HEK293 (cell line): ENCODE results near the gene ANKRD22.

Experiments
- CTCF ChIA-PET: fragments of 350-600 bp; formaldehyde crosslinking; extraction: SDS; loops from one replicate; lab custom pipeline; 2021; ENCODE audit warnings: antibody characterized with exemption; lab: Yijun Ruan, JAX
- POLR2A ChIA-PET: fragments of 300-600 bp; formaldehyde crosslinking; extraction: SDS; loops from one replicate; lab custom pipeline; 2020; ENCODE audit warnings: antibody characterized with exemption, inconsistent platforms; lab: Yijun Ruan, JAX
- H3K27ac ChIP-seq: fragments of 200-500 bp; sonication (Bioruptor generic); 2 replicates; pipeline ENCODE4 v1.5.1; 2014; ENCODE audit warnings: low read depth, low read length, control low read depth, inconsistent platforms; ENCODE audit errors: extremely low read depth
- H3K36me3 ChIP-seq, 2 experiments: fragments of 200-500 bp in 1 of 2; sonication (Bioruptor generic) in 1 of 2; 1 replicate in 1 of 2; 2 replicates in 1 of 2; pipeline ENCODE4 v1.5.1; 2014 to 2017; ENCODE audit warnings: inconsistent platforms in 2 of 2, low read length in 2 of 2; ENCODE audit not compliant: control insufficient read depth in 2 of 2, insufficient read depth in 1 of 2
- H3K4me1 ChIP-seq: fragments of 200-500 bp; sonication (Bioruptor generic); 2 replicates; pipeline ENCODE4 v1.5.1; 2014; ENCODE audit warnings: mild to moderate bottlenecking, low read length, inconsistent platforms; ENCODE audit not compliant: control insufficient read depth, insufficient read depth
- H3K4me3 ChIP-seq: 2 replicates; pipeline ENCODE4 v1.5.1; 2011; ENCODE audit warnings: low read depth, mild to moderate bottlenecking, control low read depth, low read length, moderate library complexity
- H3K9me3 ChIP-seq: fragments of 200-500 bp; sonication (Bioruptor generic); 2 replicates; pipeline ENCODE4 v1.5.1; 2014; ENCODE audit warnings: low read depth, low read length, inconsistent platforms; ENCODE audit not compliant: control insufficient read depth, insufficient read depth
- BCL11A ChIP-seq: fragments of 450-650 bp; formaldehyde crosslinking; IDR thresholded peaks from 2 replicates; pipeline ENCODE4 v1.5.1; 2016; ENCODE audit warnings: low read depth, missing biosample characterization, missing genetic modification characterization
- FEZF1 ChIP-seq: fragments of 450-650 bp; formaldehyde crosslinking; IDR thresholded peaks from 2 replicates; pipeline ENCODE4 v1.5.1; 2016; ENCODE audit warnings: missing biosample characterization, missing genetic modification characterization
- GLIS2 ChIP-seq: fragments of 450-650 bp; formaldehyde crosslinking; IDR thresholded peaks from 2 replicates; pipeline ENCODE4 v1.5.1; 2016; ENCODE audit warnings: missing biosample characterization, missing genetic modification characterization
- HIC1 ChIP-seq: fragments of 450-650 bp; formaldehyde crosslinking; IDR thresholded peaks from 2 replicates; pipeline ENCODE4 v1.5.1; 2016; ENCODE audit warnings: missing biosample characterization, missing genetic modification characterization
- SCRT2 ChIP-seq: fragments of 450-650 bp; formaldehyde crosslinking; IDR thresholded peaks from 2 replicates; pipeline ENCODE4 v1.5.1; 2016; ENCODE audit warnings: missing biosample characterization, missing genetic modification characterization
- ZBTB44 ChIP-seq: fragments of 450-650 bp; IDR thresholded peaks from 2 replicates; pipeline ENCODE4 v1.5.1; 2018; ENCODE audit warnings: missing biosample characterization, mild to moderate bottlenecking, missing genetic modification characterization
- ZBTB48 ChIP-seq: fragments of 450-650 bp; formaldehyde crosslinking; IDR thresholded peaks from 2 replicates; pipeline ENCODE4 v1.5.1; 2016; ENCODE audit warnings: missing biosample characterization, missing genetic modification characterization
- ZEB2 ChIP-seq: fragments of 450-650 bp; formaldehyde crosslinking; IDR thresholded peaks from 2 replicates; pipeline ENCODE4 v1.5.1; 2016; ENCODE audit warnings: missing biosample characterization, missing genetic modification characterization
- ZNF174 ChIP-seq: fragments of 450-650 bp; formaldehyde crosslinking; IDR thresholded peaks from 2 replicates; pipeline ENCODE4 v1.5.0; 2017; ENCODE audit warnings: missing biosample characterization, mild to moderate bottlenecking, missing genetic modification characterization
- ZNF175 ChIP-seq: fragments of 450-650 bp; formaldehyde crosslinking; IDR thresholded peaks from 2 replicates; pipeline ENCODE4 v1.5.1; 2016; ENCODE audit warnings: missing biosample characterization, missing genetic modification characterization
- ZNF18 ChIP-seq: fragments of 450-650 bp; formaldehyde crosslinking; IDR thresholded peaks from 2 replicates; pipeline ENCODE4 v1.5.1; 2016; ENCODE audit warnings: missing biosample characterization, missing genetic modification characterization
- ZNF24 ChIP-seq: fragments of 450-650 bp; formaldehyde crosslinking; IDR thresholded peaks from 2 replicates; pipeline ENCODE4 v1.5.1; 2016; ENCODE audit warnings: missing biosample characterization, missing genetic modification characterization
- ZNF274 ChIP-seq, 2 experiments: fragments of 200-500 bp in 1 of 2; fragments of 450-650 bp in 1 of 2; sonication (Bioruptor generic) in 1 of 2; formaldehyde crosslinking in 1 of 2; IDR thresholded peaks; 2 replicates each; pipeline versions ENCODE4 v1.5.1 to v1.6.1; 2014 to 2016; ENCODE audit warnings: borderline replicate concordance in 1 of 2, inconsistent platforms in 1 of 2, low read length in 1 of 2, missing biosample characterization in 1 of 2, missing genetic modification characterization in 1 of 2
- ZNF292 ChIP-seq: fragments of 450-650 bp; formaldehyde crosslinking; IDR thresholded peaks from 2 replicates; pipeline ENCODE4 v1.5.1; 2016; ENCODE audit warnings: low read depth, missing biosample characterization, missing genetic modification characterization, borderline replicate concordance
- ZNF398 ChIP-seq: fragments of 450-650 bp; formaldehyde crosslinking; IDR thresholded peaks from 2 replicates; pipeline ENCODE4 v1.5.1; 2017; ENCODE audit warnings: missing biosample characterization, missing genetic modification characterization
- ZNF521 ChIP-seq: fragments of 450-650 bp; formaldehyde crosslinking; IDR thresholded peaks from 2 replicates; pipeline ENCODE4 v1.5.1; 2017; ENCODE audit warnings: missing biosample characterization, mild to moderate bottlenecking, missing genetic modification characterization
- ZNF529 ChIP-seq: fragments of 450-650 bp; formaldehyde crosslinking; IDR thresholded peaks from 2 replicates; pipeline ENCODE4 v1.5.1; 2017; ENCODE audit warnings: missing genetic modification characterization, missing biosample characterization; ENCODE audit not compliant: insufficient replicate concordance
- ZNF555 ChIP-seq: fragments of 450-650 bp; formaldehyde crosslinking; conservative IDR thresholded peaks from 2 replicates; pipeline ENCODE4 v1.5.1; 2017; ENCODE audit warnings: missing biosample characterization, mild to moderate bottlenecking, missing genetic modification characterization, inconsistent platforms
- ZNF558 ChIP-seq: fragments of 450-650 bp; formaldehyde crosslinking; IDR thresholded peaks from 2 replicates; pipeline ENCODE4 v1.5.1; 2016; ENCODE audit warnings: missing biosample characterization, missing genetic modification characterization
- ZNF624 ChIP-seq: fragments of 450-650 bp; formaldehyde crosslinking; IDR thresholded peaks from 2 replicates; pipeline ENCODE4 v1.5.1; 2017; ENCODE audit warnings: missing biosample characterization, missing genetic modification characterization
- ZNF658 ChIP-seq: fragments of 450-650 bp; formaldehyde crosslinking; IDR thresholded peaks from 2 replicates; pipeline ENCODE4; 2016; ENCODE audit warnings: missing biosample characterization, missing genetic modification characterization
- ZNF664 ChIP-seq: fragments of 450-650 bp; formaldehyde crosslinking; IDR thresholded peaks from 2 replicates; pipeline ENCODE4 v1.5.1; 2016; ENCODE audit warnings: missing biosample characterization, missing genetic modification characterization
- ZNF701 ChIP-seq: fragments of 450-650 bp; formaldehyde crosslinking; IDR thresholded peaks from 2 replicates; pipeline ENCODE4 v1.5.1; 2016; ENCODE audit warnings: missing biosample characterization, missing genetic modification characterization
- ZNF707 ChIP-seq: fragments of 450-650 bp; formaldehyde crosslinking; IDR thresholded peaks from 2 replicates; pipeline ENCODE4 v1.5.1; 2016; ENCODE audit warnings: missing biosample characterization, missing genetic modification characterization
- ZNF747 ChIP-seq: fragments of 450-650 bp; formaldehyde crosslinking; IDR thresholded peaks from 2 replicates; pipeline ENCODE4 v1.5.1; 2016; ENCODE audit warnings: missing biosample characterization, missing genetic modification characterization

Gene ANKRD22

GRCh38 chr10:88827671-88828070 is 24.0 kb downstream of the ANKRD22 start:
- Histone ChIP-seq H3K9me3 (no peaks in the 10 kb centered on the region), H3K4me3 (no peak overlapping the region), H3K27ac (no peak overlapping the region), H3K36me3 (no peaks in the 10 kb centered on the region), H3K4me1 (no peaks in the 10 kb centered on the region)
- POLR2A ChIA-PET: no interaction called here
- TF ChIP-seq ZNF529 (no peak), SCRT2 (peak; percentile 80)
- TF ChIP-seq, all 188 proteins: peak for 1
- CTCF ChIA-PET: interaction anchor here (0.7 to 3.6 kb wide), 9 partner anchors 8 to 390 kb away, joined by 3 to 33 read pairs (median 5); no protein-coding TSS in a partner anchor

GRCh38 chr10:88826388-88826787 is 25.3 kb downstream of the ANKRD22 start:
- Histone ChIP-seq H3K4me1 (no peaks in the 10 kb centered on the region), H3K9me3 (no peaks in the 10 kb centered on the region), H3K27ac (no peak overlapping the region), H3K36me3 (no peaks in the 10 kb centered on the region), H3K4me3 (no peak overlapping the region)
- ChIA-PET POLR2A (no interaction called here), CTCF (interaction anchor here (3.3 to 3.6 kb wide), 2 partner anchors 10 to 107 kb away, joined by 25 to 33 read pairs; no protein-coding TSS in a partner anchor)
- TF ChIP-seq ZNF18 (tag by site-specific recombination): no peak
- no peak for TF ChIP-seq HIC1
- TF ChIP-seq ZNF558 (tag by site-specific recombination): no peak
- TF ChIP-seq ZNF174 (tag by site-specific recombination): no peak
- TF ChIP-seq ZNF701 (tag by site-specific recombination): no peak
- TF ChIP-seq ZNF747 (tag by site-specific recombination): no peak
- TF ChIP-seq ZNF274 (IDR thresholded peaks at IDR 0.05; ENCODE audit: low read length): no peak
- TF ChIP-seq ZNF274 (tag by site-specific recombination; IDR thresholded peaks at IDR 0.05; ENCODE audit: borderline replicate concordance): no peak
- no peak for TF ChIP-seq ZNF292 (tag by site-specific recombination)
- no peak for TF ChIP-seq ZNF24 (tag by site-specific recombination)
- no peak for TF ChIP-seq ZNF664
- no peak for TF ChIP-seq ZNF521 (tag by site-specific recombination)
- TF ChIP-seq BCL11A (tag by site-specific recombination): no peak

GRCh38 chr10:88820748-88821401 is 30.8 kb downstream of the ANKRD22 start:
- H3K4me1 ChIP-seq: no peaks in the 10 kb centered on the region
- no peaks in the 10 kb centered on the region for H3K9me3 ChIP-seq
- H3K36me3 ChIP-seq: no peaks in the 10 kb centered on the region
- ChIA-PET POLR2A (no interaction called here), CTCF (interaction anchor here (0.6 to 1.8 kb wide), 6 partner anchors 10 to 260 kb away, joined by 3 to 10 read pairs (median 4); no protein-coding TSS in a partner anchor)
- no peak overlapping the region for H3K4me3 ChIP-seq
- no peak overlapping the region for H3K27ac ChIP-seq
- TF ChIP-seq ZNF707 (tag by site-specific recombination) (no peak), ZNF175 (no peak), ZNF658 (tag by site-specific recombination) (no peak), ZEB2 (tag by site-specific recombination) (peak; percentile 33; the same call in 1 of the 2 replicates), ZBTB44 (peak; percentile 98), ZNF624 (tag by site-specific recombination) (no peak), ZNF555 (tag by site-specific recombination) (no peak), GLIS2 (no peak), ZNF398 (tag by site-specific recombination) (no peak), ZNF664 (0 out of 2 replicates have a peak, but pooled peaks have one; percentile 6), ZBTB48 (tag by site-specific recombination) (no peak), FEZF1 (0 out of 2 replicates have a peak, but pooled peaks have one; percentile 15)
